T-cell (primary cell): ENCODE data around the gene INMT. TPM values are rescaled to one million over a fixed set of nuclear protein-coding genes. Genes with fewer than 3 reads are reported as not detected.

ENCODE experiments used
- ATAC-seq, 4 experiments: fragments of 200-7000 bp in 3 of 4; fragments of 150-1000 bp in 1 of 4; cut with Tn5 transposase; replicated peaks in 1 of 4; 1 replicate in 3 of 4; 2 replicates in 1 of 4; pipeline ENCODE4 v1.10.0; 2021; ENCODE audit warnings: moderate library complexity in 3 of 4, mild to moderate bottlenecking in 2 of 4, moderate number of reproducible peaks in 1 of 4
- CTCF ChIA-PET, 2 donors: fragments of 300-600 bp; sonication (Branson Sonifier 250); formaldehyde crosslinking; loops; one replicate each; lab custom pipeline; 2022; ENCODE audit warnings: antibody characterized with exemption in 2 of 2; lab: Charles Lee
- POLR2A ChIA-PET, 2 donors: fragments of 300-600 bp; sonication (Branson Sonifier 250); formaldehyde crosslinking; loops; one replicate each; lab custom pipeline; 2022; ENCODE audit warnings: antibody characterized with exemption in 2 of 2; lab: Charles Lee
- DNase-seq, 35 experiments: peaks; one replicate each; pipeline versions ENCODE4 v3.0.0 to v3.0.0-alpha.2; 2013 to 2023
- H3K27ac ChIP-seq: one replicate; pipeline ENCODE4 v1.5.1; 2013; ENCODE audit warnings: low read length
- H3K27me3 ChIP-seq, 2 experiments: replicated peaks in 1 of 2; 1 replicate in 1 of 2; 2 replicates in 1 of 2; pipeline versions ENCODE4 v1.6.1 to v1.7.0; 2013; ENCODE audit warnings: low read length in 1 of 2, mixed read lengths in 1 of 2; ENCODE audit not compliant: control insufficient read depth in 2 of 2, insufficient read depth in 2 of 2; ENCODE audit errors: extremely low read depth in 1 of 2
- H3K36me3 ChIP-seq, 2 donors: 1 replicate in 1 of 2; 2 replicates in 1 of 2; pipeline versions ENCODE4 v1.6.1 to v1.7.0; 2013; ENCODE audit warnings: low read length in 1 of 2; ENCODE audit not compliant: control insufficient read depth in 2 of 2, insufficient read depth in 1 of 2; ENCODE audit errors: extremely low read depth in 1 of 2
- H3K4me1 ChIP-seq, 2 experiments: 1 replicate in 1 of 2; 2 replicates in 1 of 2; pipeline versions ENCODE4 v1.6.1 to v1.7.0; 2013; ENCODE audit warnings: low read length in 2 of 2, mixed read lengths in 1 of 2; ENCODE audit not compliant: insufficient read depth in 2 of 2, control insufficient read depth in 1 of 2; ENCODE audit errors: extremely low read depth in 1 of 2
- H3K4me3 ChIP-seq, 2 donors: 1 replicate in 1 of 2; 2 replicates in 1 of 2; pipeline versions ENCODE4 v1.5.1 to v1.7.0; 2013; ENCODE audit warnings: mild to moderate bottlenecking in 2 of 2, low read length in 1 of 2, moderate library complexity in 1 of 2; ENCODE audit not compliant: control insufficient read depth in 1 of 2; ENCODE audit errors: extremely low read depth in 1 of 2
- H3K9me3 ChIP-seq: 2 replicates; pipeline ENCODE4 v1.7.0; 2013
- H3K27ac Mint-ChIP-seq, 2 donors: one replicate each; pipeline ENCODE4 v1.8.0; 2020 to 2021; ENCODE audit warnings: mild to moderate bottlenecking in 2 of 2, mixed read lengths in 2 of 2
- H3K27me3 Mint-ChIP-seq, 2 donors: one replicate each; pipeline ENCODE4 v1.8.0; 2021 to 2022; ENCODE audit warnings: mixed read lengths in 2 of 2
- H3K36me3 Mint-ChIP-seq: one replicate; pipeline ENCODE4 v1.8.0; 2021; ENCODE audit warnings: mixed read lengths
- H3K4me1 Mint-ChIP-seq, 3 donors: one replicate each; pipeline ENCODE4 v1.8.0; 2020 to 2022; ENCODE audit warnings: mixed read lengths in 3 of 3, mild to moderate bottlenecking in 1 of 3
- H3K4me3 Mint-ChIP-seq, 3 donors: one replicate each; pipeline ENCODE4 v1.8.0; 2020 to 2022; ENCODE audit warnings: mild to moderate bottlenecking in 3 of 3, mixed read lengths in 3 of 3, moderate library complexity in 3 of 3
- H3K9me3 Mint-ChIP-seq, 3 donors: one replicate each; pipeline ENCODE4 v1.8.0; 2020 to 2022; ENCODE audit warnings: mixed read lengths in 3 of 3
- WGBS: methylation state at CpG from one replicate; pipeline ENCODE4 v1.1.5; 2013; ENCODE audit warnings: missing lambda C conversion rate; ENCODE audit not compliant: insufficient coverage; 5-methylcytosine and 5-hydroxymethylcytosine counted together
- total RNA-seq, 35 experiments: library from RNA in 6 of 35; stranded (reverse) in 6 of 35; fragments of 120-200 nt in 1 of 35; gene quantifications; one replicate each; pipeline versions ENCODE4 v1.2.1 to v1.2.4 and lab custom pipeline; 2013 to 2026

INMT gene
- total RNA-seq, 5 donors from 2014 or later (not counting 1 experiment from before 2014, with no cell fraction given), result 0.14 to 1.7 (median 0.75) TPM

DNA sequence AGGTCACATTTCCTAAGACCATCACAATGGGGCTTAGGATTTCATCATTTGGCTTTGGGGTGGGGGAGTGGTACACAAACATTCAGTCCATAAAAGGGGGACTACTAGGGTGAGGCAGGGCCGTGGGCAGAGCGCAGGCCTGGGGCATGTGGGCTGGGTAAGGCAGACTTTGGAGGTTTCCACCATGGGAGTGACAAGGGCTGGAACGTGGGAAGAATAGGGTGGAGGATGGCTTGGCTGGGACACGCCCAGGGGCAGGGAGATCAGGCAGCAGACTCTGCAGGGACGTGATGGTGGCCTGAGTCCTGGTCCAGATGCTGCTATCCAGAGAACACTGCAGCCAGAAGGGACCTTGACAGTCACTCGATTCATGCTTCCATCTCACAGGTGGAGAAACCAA lies 45.0 kb upstream of the INMT start:
- ChIA-PET POLR2A (no interaction called here), CTCF (interaction anchor here in 1 of 2 donors (1.0 kb wide), 1 partner anchor 33 kb away, joined by 3 read pairs; no protein-coding TSS in a partner anchor)
- H3K4me3 Mint-ChIP-seq, result no peak overlapping the region
- H3K36me3 Mint-ChIP-seq, result no peaks in the 10 kb centered on the region
- peak overlapping the region in 1 of 2 donors; percentile 23 for H3K27ac Mint-ChIP-seq
- no peak for ATAC-seq
- Histone ChIP-seq H3K4me3 (no peak overlapping the region), H3K36me3 (no peaks in the 10 kb centered on the region), H3K4me1 (no peaks in the 10 kb centered on the region), H3K9me3 (no peaks in the 10 kb centered on the region), H3K27me3 (peaks cover 0 to 4% of the 10 kb centered on the region in 2 experiments), H3K27ac (no peak overlapping the region)
- H3K9me3 Mint-ChIP-seq, result no peaks in the 10 kb centered on the region
- WGBS, result 77% methylated on average over 6 of the region's 6 CpGs
- DNase-seq, result no peak
- H3K27me3 Mint-ChIP-seq, result peaks cover 0 to 3% of the 10 kb centered on the region in 2 donors
- H3K4me1 Mint-ChIP-seq, result peaks cover 0 to 5% (median 4%) of the 10 kb centered on the region in 3 donors

DNA sequence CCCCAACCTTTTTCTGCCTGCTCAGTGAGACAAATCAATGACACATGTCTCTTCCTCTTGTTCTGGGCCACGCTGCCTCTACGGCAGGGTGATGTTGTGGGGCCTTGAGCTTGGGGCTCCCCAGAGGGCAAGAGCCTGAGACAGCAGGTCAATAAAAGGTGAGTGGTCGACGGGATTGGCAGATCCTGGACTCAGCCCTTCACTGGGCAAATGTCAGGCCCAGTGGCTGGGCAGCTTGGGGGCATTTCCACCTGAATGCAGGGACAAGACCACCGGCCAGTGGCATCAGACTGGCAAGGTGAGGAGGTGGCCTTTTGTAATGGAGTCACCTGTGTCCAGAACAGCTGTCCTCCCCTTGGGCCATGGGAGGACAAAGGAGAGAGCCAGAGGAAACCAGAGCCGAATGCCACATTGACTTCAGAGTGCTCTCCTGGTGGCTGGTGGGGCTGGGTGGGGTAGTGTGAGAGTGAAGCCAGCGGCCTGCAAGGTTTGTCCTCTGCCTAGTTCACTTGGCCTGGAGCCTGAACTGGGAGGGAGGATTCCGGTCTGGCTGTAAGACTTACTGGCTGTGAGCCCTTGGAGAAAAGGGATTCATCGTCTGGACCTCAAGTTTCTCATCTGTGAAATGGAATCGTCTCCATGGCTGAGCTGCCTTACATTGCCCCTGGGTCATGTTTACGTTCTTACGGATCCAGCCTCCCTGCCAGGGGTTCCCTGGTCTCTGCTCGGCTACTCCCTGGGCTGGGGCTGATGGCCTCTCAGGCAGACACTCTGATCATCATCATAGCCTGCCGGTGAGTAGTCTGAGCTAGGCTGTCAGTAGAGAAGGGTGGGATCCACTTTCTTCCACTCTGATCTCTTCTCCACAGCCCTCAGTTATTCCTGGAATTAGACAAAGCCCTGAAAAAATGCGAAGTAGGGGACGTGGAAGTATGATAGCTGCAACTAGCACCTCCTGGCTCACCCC lies 44.3 kb upstream of the INMT start:
- H3K9me3 Mint-ChIP-seq, result no peaks in the 10 kb centered on the region
- Histone ChIP-seq H3K36me3 (no peaks in the 10 kb centered on the region), H3K27ac (no peak overlapping the region), H3K9me3 (no peaks in the 10 kb centered on the region), H3K4me3 (no peak overlapping the region), H3K27me3 (peaks cover 0 to 4% of the 10 kb centered on the region in 2 experiments), H3K4me1 (no peaks in the 10 kb centered on the region)
- CTCF ChIA-PET, result interaction anchor here (0.7 kb wide), 2 partner anchors 31 to 649 kb away, joined by 3 read pairs; no protein-coding TSS in a partner anchor
- H3K4me3 Mint-ChIP-seq, result no peak overlapping the region
- no peaks in the 10 kb centered on the region for H3K36me3 Mint-ChIP-seq
- DNase-seq, result no peak
- peaks cover 0 to 5% (median 0%) of the 10 kb centered on the region in 3 donors for H3K4me1 Mint-ChIP-seq
- peaks cover 0 to 3% of the 10 kb centered on the region in 2 donors for H3K27me3 Mint-ChIP-seq
- no peak overlapping the region for H3K27ac Mint-ChIP-seq
- WGBS, result 76% methylated on average over 9 of the region's 16 CpGs
- ATAC-seq, result no peak
- POLR2A ChIA-PET, result interaction anchor here in 1 of 2 donors (0.6 kb wide), 1 partner anchor 8 kb away, joined by 3 read pairs; no protein-coding TSS in a partner anchor

DNA sequence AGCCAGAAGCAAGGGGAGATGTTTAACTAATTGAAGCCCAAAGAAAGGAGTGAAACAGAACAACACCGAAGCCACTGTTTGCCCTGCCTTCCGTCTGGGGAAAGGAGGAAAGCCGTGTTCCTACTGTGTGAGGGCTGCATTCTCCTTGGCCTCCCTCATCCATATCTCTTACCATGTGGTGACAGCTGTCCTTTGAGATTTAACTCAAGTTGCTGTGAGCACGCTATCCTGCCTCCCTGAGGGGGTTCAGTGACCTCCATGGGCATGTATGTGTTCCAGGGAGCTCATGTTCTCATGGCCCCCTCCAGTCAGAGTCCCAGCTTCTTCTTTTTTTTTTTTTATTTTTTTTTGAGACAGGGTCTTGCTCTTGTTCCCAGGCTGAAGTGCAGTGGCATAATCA lies 43.5 kb upstream of the INMT start:
- Mint-ChIP-seq H3K4me3 (no peak overlapping the region), H3K27me3 (peaks cover 0 to 3% of the 10 kb centered on the region in 2 donors), H3K27ac (no peak overlapping the region), H3K9me3 (no peaks in the 10 kb centered on the region), H3K36me3 (no peaks in the 10 kb centered on the region), H3K4me1 (peaks cover 0 to 5% (median 0%) of the 10 kb centered on the region in 3 donors)
- Histone ChIP-seq H3K4me1 (no peaks in the 10 kb centered on the region), H3K4me3 (no peak overlapping the region), H3K9me3 (no peaks in the 10 kb centered on the region), H3K27me3 (peaks cover 0 to 4% of the 10 kb centered on the region in 2 experiments), H3K27ac (no peak overlapping the region), H3K36me3 (no peaks in the 10 kb centered on the region)
- POLR2A ChIA-PET, result interaction anchor here in 1 of 2 donors (0.6 kb wide), 1 partner anchor 9 kb away, joined by 3 read pairs; no protein-coding TSS in a partner anchor
- CTCF ChIA-PET, result interaction anchor here (0.7 to 0.8 kb wide), 3 partner anchors 30 to 650 kb away, joined by 3 to 6 read pairs (median 3); no protein-coding TSS in a partner anchor
- no CpG with 5 or more reads among the region's 4 CpGs for WGBS
- no peak for DNase-seq
- no peak for ATAC-seq

DNA sequence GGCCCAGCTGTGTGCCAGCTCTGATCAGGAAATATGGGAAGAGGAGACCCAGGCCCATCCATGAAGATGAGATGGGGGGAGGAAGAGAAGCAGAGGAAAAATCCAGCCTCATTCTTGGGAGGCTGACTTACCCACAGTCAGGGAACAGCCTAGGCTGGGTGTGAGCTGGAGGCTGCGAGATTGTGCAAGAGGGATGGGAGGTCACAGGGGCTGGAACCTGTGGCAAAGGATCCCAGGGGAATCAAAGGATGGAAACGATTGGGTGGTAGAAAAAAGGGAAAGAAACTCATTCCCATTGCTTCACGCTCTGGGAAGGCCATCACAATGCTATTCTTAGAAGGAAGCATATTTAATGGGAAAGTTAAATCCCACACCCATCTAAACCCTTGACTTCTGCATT lies 43.0 kb upstream of the INMT start:
- ChIA-PET CTCF (interaction anchor here in 1 of 2 donors (0.8 kb wide), 1 partner anchor 31 kb away, joined by 6 read pairs; no protein-coding TSS in a partner anchor), POLR2A (no interaction called here)
- DNase-seq, result no peak
- Histone ChIP-seq H3K27me3 (peaks cover 0 to 4% of the 10 kb centered on the region in 2 experiments), H3K9me3 (no peaks in the 10 kb centered on the region), H3K4me1 (no peaks in the 10 kb centered on the region), H3K27ac (no peak overlapping the region), H3K4me3 (no peak overlapping the region), H3K36me3 (no peaks in the 10 kb centered on the region)
- WGBS, result 20% methylated on average over 1 of the region's 3 CpGs
- no peaks in the 10 kb centered on the region for H3K9me3 Mint-ChIP-seq
- H3K4me3 Mint-ChIP-seq, result no peak overlapping the region
- peaks cover 0 to 3% of the 10 kb centered on the region in 2 donors for H3K27me3 Mint-ChIP-seq
- H3K36me3 Mint-ChIP-seq, result no peaks in the 10 kb centered on the region
- ATAC-seq, result no peak
- H3K4me1 Mint-ChIP-seq, result peaks cover 0 to 5% (median 0%) of the 10 kb centered on the region in 3 donors
- no peak overlapping the region for H3K27ac Mint-ChIP-seq

DNA sequence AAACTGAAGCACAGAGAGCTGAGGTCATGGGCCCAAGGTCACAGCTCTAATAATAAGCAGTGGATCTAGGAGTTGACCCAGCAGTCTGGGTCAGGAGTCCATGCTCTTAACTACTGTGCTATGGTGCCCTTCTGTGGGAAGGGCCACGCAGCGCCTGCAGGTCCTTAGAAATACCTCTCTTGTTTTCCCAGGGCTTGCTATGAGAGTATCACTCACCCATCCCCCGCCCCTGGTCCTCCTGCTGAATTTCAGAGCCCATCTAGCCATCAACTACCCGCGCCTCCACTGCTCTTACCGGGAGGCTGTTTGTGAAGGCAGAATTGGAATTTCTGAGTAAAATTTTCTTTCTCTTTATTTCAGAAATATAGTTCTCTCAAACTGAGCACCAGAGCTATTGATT lies 42.4 kb upstream of the INMT start:
- H3K4me1 Mint-ChIP-seq, result peaks cover 0 to 5% (median 0%) of the 10 kb centered on the region in 3 donors
- H3K27me3 ChIP-seq, result peaks cover 0 to 4% of the 10 kb centered on the region in 2 experiments
- no peaks in the 10 kb centered on the region for H3K4me1 ChIP-seq
- H3K36me3 Mint-ChIP-seq, result peaks cover 3% of the 10 kb centered on the region
- no peak overlapping the region for H3K27ac Mint-ChIP-seq
- CTCF ChIA-PET, result no interaction called here
- no CpG with 5 or more reads among the region's 6 CpGs for WGBS
- H3K27ac ChIP-seq, result no peak overlapping the region
- no peak overlapping the region for H3K4me3 ChIP-seq
- no peaks in the 10 kb centered on the region for H3K9me3 ChIP-seq
- no peaks in the 10 kb centered on the region for H3K36me3 ChIP-seq
- ATAC-seq, result no peak
- POLR2A ChIA-PET, result no interaction called here
- peaks cover 0 to 3% of the 10 kb centered on the region in 2 donors for H3K27me3 Mint-ChIP-seq
- DNase-seq, result no peak
- H3K4me3 Mint-ChIP-seq, result no peak overlapping the region
- no peaks in the 10 kb centered on the region for H3K9me3 Mint-ChIP-seq

DNA sequence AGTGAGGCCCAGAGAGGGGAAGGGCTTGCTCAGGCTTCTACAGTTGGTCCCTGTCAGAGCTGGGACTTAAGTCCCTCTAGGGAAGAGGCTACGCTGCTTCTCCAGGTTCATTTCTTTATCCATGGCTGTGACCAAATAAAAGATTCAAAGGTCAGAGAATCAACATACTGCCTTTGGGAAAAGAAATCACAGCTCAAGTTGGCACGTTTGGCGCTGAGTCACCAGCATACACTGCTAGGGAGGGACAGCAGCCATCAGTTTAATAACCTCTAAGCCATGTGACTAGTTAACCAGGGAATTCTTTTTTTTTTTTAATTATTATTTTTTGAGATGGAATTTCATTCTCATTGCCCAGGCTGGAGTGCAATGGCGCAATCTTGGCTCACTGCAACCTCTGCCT lies 41.3 kb upstream of the INMT start:
- WGBS, result 75% methylated on average over 1 of the region's 4 CpGs
- H3K9me3 Mint-ChIP-seq, result peaks cover 0 to 7% (median 0%) of the 10 kb centered on the region in 3 donors
- no peak for ATAC-seq

More for the DNA sequence above, 41.3 kb upstream of the INMT start:
- H3K4me3 ChIP-seq, result no peak overlapping the region
- no peaks in the 10 kb centered on the region for H3K36me3 ChIP-seq
- H3K27ac ChIP-seq, result no peak overlapping the region
- Mint-ChIP-seq H3K4me1 (peaks cover 0 to 5% (median 0%) of the 10 kb centered on the region in 3 donors), H3K36me3 (peaks cover 14% of the 10 kb centered on the region), H3K27me3 (peaks cover 0 to 3% of the 10 kb centered on the region in 2 donors), H3K4me3 (no peak overlapping the region), H3K27ac (no peak overlapping the region)
- ChIA-PET CTCF (no interaction called here), POLR2A (no interaction called here)
- H3K27me3 ChIP-seq, result peaks cover 0 to 1% of the 10 kb centered on the region in 2 experiments
- no peaks in the 10 kb centered on the region for H3K9me3 ChIP-seq
- DNase-seq, result no peak
- H3K4me1 ChIP-seq, result no peaks in the 10 kb centered on the region
